H9 (cell line): ENCODE measurements around the gene NUMA1. TPM values are rescaled to one million over a fixed set of nuclear protein-coding genes. Genes with fewer than 3 reads are reported as not detected.

ENCODE experiments used
- DNase-seq: peaks from one replicate; pipeline ENCODE4 v3.0.0-alpha.2; 2017
- H2AFZ ChIP-seq: one replicate; pipeline ENCODE4 v1.6.1; 2013; ENCODE audit warnings: mild to moderate bottlenecking, low read length, control low read depth, moderate library complexity
- H2AK5ac ChIP-seq: 2 replicates; pipeline ENCODE4 v1.6.1; 2013; ENCODE audit warnings: low read length, control low read depth, mixed read lengths; ENCODE audit not compliant: insufficient read length
- H2BK120ac ChIP-seq: one replicate; pipeline ENCODE4 v1.6.1; 2013; ENCODE audit warnings: low read depth, mild to moderate bottlenecking, low read length, control low read depth, inconsistent platforms; ENCODE audit not compliant: poor library complexity, severe bottlenecking
- H2BK12ac ChIP-seq: 2 replicates; pipeline ENCODE4 v1.6.1; 2013; ENCODE audit warnings: low read length, control low read depth, mixed read lengths, low read depth; ENCODE audit not compliant: insufficient read length
- H2BK15ac ChIP-seq: 2 replicates; pipeline ENCODE4 v1.6.1; 2013; ENCODE audit warnings: low read depth, low read length, control low read depth
- H2BK20ac ChIP-seq: one replicate; pipeline ENCODE4 v1.6.1; 2013; ENCODE audit warnings: low read depth, mild to moderate bottlenecking, low read length, control low read depth, inconsistent platforms; ENCODE audit not compliant: poor library complexity, severe bottlenecking
- H2BK5ac ChIP-seq: 2 replicates; pipeline ENCODE4 v1.6.1; 2013; ENCODE audit warnings: low read length, control low read depth, mixed read lengths; ENCODE audit not compliant: insufficient read length
- H3K14ac ChIP-seq: 2 replicates; pipeline ENCODE4 v1.6.1; 2013; ENCODE audit warnings: low read length, control low read depth; ENCODE audit not compliant: insufficient read depth
- H3K18ac ChIP-seq: 2 replicates; pipeline ENCODE4 v1.6.1; 2013; ENCODE audit warnings: low read depth, mild to moderate bottlenecking, mixed read lengths, low read length, control low read depth; ENCODE audit not compliant: insufficient read length
- H3K23ac ChIP-seq: 2 replicates; pipeline ENCODE4 v1.6.1; 2013; ENCODE audit warnings: low read length, control low read depth, mixed read lengths, low read depth; ENCODE audit not compliant: insufficient read length
- H3K23me2 ChIP-seq: 2 replicates; pipeline ENCODE4 v1.6.1; 2013; ENCODE audit warnings: low read depth, mild to moderate bottlenecking, mixed read lengths, low read length, control low read depth; ENCODE audit not compliant: insufficient read length, poor library complexity, severe bottlenecking
- H3K27ac ChIP-seq: 2 replicates; pipeline ENCODE4 v1.5.1; 2013; ENCODE audit warnings: low read length, control low read depth, mixed read lengths, low read depth; ENCODE audit not compliant: insufficient read length
- H3K27me3 ChIP-seq: 2 replicates; pipeline ENCODE4 v1.6.1; 2013; ENCODE audit warnings: low read length, control low read depth, inconsistent platforms; ENCODE audit not compliant: insufficient read depth
- H3K4ac ChIP-seq: 2 replicates; pipeline ENCODE4 v1.6.1; 2013; ENCODE audit warnings: low read depth, mild to moderate bottlenecking, control low read depth, inconsistent platforms, low read length, moderate library complexity
- H3K4me1 ChIP-seq: 2 replicates; pipeline ENCODE4 v1.6.1; 2013; ENCODE audit warnings: low read length, control low read depth, inconsistent platforms; ENCODE audit not compliant: insufficient read depth
- H3K4me2 ChIP-seq: 2 replicates; pipeline ENCODE4 v1.6.1; 2013; ENCODE audit warnings: low read length, control low read depth, mixed read lengths; ENCODE audit not compliant: insufficient read length, insufficient read depth
- H3K56ac ChIP-seq: 2 replicates; pipeline ENCODE4 v1.6.1; 2013; ENCODE audit warnings: low read depth, mild to moderate bottlenecking, mixed read lengths, low read length, control low read depth; ENCODE audit not compliant: insufficient read length
- H3K79me1 ChIP-seq: 2 replicates; pipeline ENCODE4 v1.6.1; 2013; ENCODE audit warnings: low read depth, mild to moderate bottlenecking, moderate library complexity, low read length, control low read depth, inconsistent platforms; ENCODE audit not compliant: insufficient read depth, poor library complexity, severe bottlenecking
- H3K79me2 ChIP-seq: 2 replicates; pipeline ENCODE4 v1.6.1; 2013; ENCODE audit warnings: low read length, control low read depth, inconsistent platforms; ENCODE audit not compliant: insufficient read depth
- H3K9ac ChIP-seq: 2 replicates; pipeline ENCODE4 v1.6.1; 2013; ENCODE audit warnings: low read length, control low read depth, mixed read lengths; ENCODE audit not compliant: insufficient read length; ENCODE audit errors: extremely low read depth
- H3K9me3 ChIP-seq: one replicate; pipeline ENCODE4 v1.6.1; 2013; ENCODE audit warnings: low read depth, low read length, inconsistent platforms; ENCODE audit not compliant: control insufficient read depth
- H3T11ph ChIP-seq: one replicate; pipeline ENCODE4 v1.6.1; 2013; ENCODE audit warnings: mild to moderate bottlenecking, low read length, control low read depth, inconsistent platforms
- H4K20me1 ChIP-seq: one replicate; pipeline ENCODE4 v1.6.1; 2013; ENCODE audit not compliant: control insufficient read depth, insufficient read length, insufficient read depth
- H4K5ac ChIP-seq: 2 replicates; pipeline ENCODE4 v1.6.1; 2013; ENCODE audit warnings: low read depth, mild to moderate bottlenecking, mixed read lengths, low read length, control low read depth; ENCODE audit not compliant: insufficient read length
- H4K8ac ChIP-seq: replicated peaks from 2 replicates; pipeline ENCODE4 v1.6.1; 2013; ENCODE audit warnings: low read length, control low read depth, mixed read lengths, low read depth; ENCODE audit not compliant: insufficient read length
- H4K91ac ChIP-seq: 2 replicates; pipeline ENCODE4 v1.6.1; 2013; ENCODE audit warnings: low read depth, mild to moderate bottlenecking, moderate library complexity, mixed read lengths, low read length, control low read depth; ENCODE audit not compliant: insufficient read length
- H3K27ac Mint-ChIP-seq, 3 experiments: 2 replicates in 2 of 3; 3 replicates in 1 of 3; pipeline ENCODE4 v1.8.0; 2020 to 2021; ENCODE audit warnings: mixed read lengths in 3 of 3, mild to moderate bottlenecking in 1 of 3, moderate library complexity in 1 of 3
- H3K27me3 Mint-ChIP-seq: 2 replicates; pipeline ENCODE4 v1.8.0; 2021; ENCODE audit warnings: low read depth, mild to moderate bottlenecking, moderate library complexity, mixed read lengths
- H3K36me3 Mint-ChIP-seq, 3 experiments: 2 replicates in 2 of 3; 3 replicates in 1 of 3; pipeline ENCODE4 v1.8.0; 2020 to 2021; ENCODE audit warnings: low read depth in 3 of 3, mixed read lengths in 3 of 3; ENCODE audit not compliant: insufficient read depth in 1 of 3
- H3K4me1 Mint-ChIP-seq, 2 experiments: 2 replicates each; pipeline ENCODE4 v1.8.0; 2020; ENCODE audit warnings: mixed read lengths in 2 of 2
- H3K4me3 Mint-ChIP-seq, 2 experiments: 2 replicates in 1 of 2; 3 replicates in 1 of 2; pipeline ENCODE4 v1.8.0; 2020 to 2021; ENCODE audit warnings: mild to moderate bottlenecking in 2 of 2, mixed read lengths in 2 of 2, moderate library complexity in 1 of 2
- H3K9me3 Mint-ChIP-seq, 2 experiments: 2 replicates in 1 of 2; 3 replicates in 1 of 2; pipeline ENCODE4 v1.8.0; 2020; ENCODE audit warnings: mild to moderate bottlenecking in 2 of 2, mixed read lengths in 2 of 2, moderate library complexity in 1 of 2
- CTCF ChIP-seq: fragments of 200-600 bp; sonication (generic); conservative IDR thresholded peaks from 3 replicates; pipeline ENCODE4 v1.8.0; 2021; ENCODE audit warnings: antibody characterized with exemption, mild to moderate bottlenecking
- WGBS: extraction: QIAGEN DNeasy Blood & Tissue Kit; methylation state at CpG from one replicate; pipeline ENCODE4 v1.1.7; 2013; ENCODE audit warnings: missing lambda C conversion rate, low lambda C conversion rate, mixed read lengths; ENCODE audit not compliant: insufficient read length; ENCODE audit errors: extremely low coverage; 5-methylcytosine and 5-hydroxymethylcytosine counted together
- total RNA-seq: library from RNA; stranded (reverse); gene quantifications from 2 replicates; pipeline ENCODE4 v1.2.1, GENCODE V29; 2021

NUMA1 gene
- total RNA-seq, 1 experiment from 2014 or later = 136 TPM

GRCh38 chr11:72001834-72002591 is 78.3 kb downstream of the NUMA1 start:
- WGBS = no CpG with 5 or more reads among the region's 10 CpGs
- Histone ChIP-seq H2AK5ac (no peak overlapping the region), H3K14ac (no peak overlapping the region), H3K9me3 (no peaks in the 10 kb centered on the region), H4K20me1 (peaks cover 2% of the 10 kb centered on the region), H3K27me3 (no peaks in the 10 kb centered on the region), H3K79me2 (no peaks in the 10 kb centered on the region), H2BK12ac (no peak overlapping the region), H3T11ph (no peak overlapping the region), H3K23me2 (no peaks in the 10 kb centered on the region), H3K4me1 (no peaks in the 10 kb centered on the region), H3K4me2 (no peak overlapping the region), H3K79me1 (no peaks in the 10 kb centered on the region), H3K4ac (no peak overlapping the region), H3K23ac (no peak overlapping the region), H2BK5ac (no peak overlapping the region), H2BK15ac (no peak overlapping the region), H4K5ac (no peak overlapping the region), H2AFZ (no peak overlapping the region), H2BK20ac (no peak overlapping the region), H4K91ac (no peak overlapping the region), H3K9ac (no peak overlapping the region), H2BK120ac (no peak overlapping the region), H3K18ac (no peak overlapping the region), H4K8ac (no peak overlapping the region), H3K56ac (no peak overlapping the region), H3K27ac (no peak overlapping the region)
- no peaks in the 10 kb centered on the region for H3K9me3 Mint-ChIP-seq
- H3K27me3 Mint-ChIP-seq = peaks cover 8% of the 10 kb centered on the region; the same call in 1 of the 2 replicates
- TF ChIP-seq CTCF = no peak
- H3K36me3 Mint-ChIP-seq = peaks cover 38 to 69% (median 56%) of the 10 kb centered on the region in 3 experiments; a peak in 6 of 7 replicates
- peaks cover 0 to 7% of the 10 kb centered on the region in 2 experiments; a peak in 1 of 4 replicates for H3K4me1 Mint-ChIP-seq
- no peak for DNase-seq
- H3K27ac Mint-ChIP-seq = peak overlapping the region in 2 of 3 experiments; percentile 9 to 88; a peak in 5 of 7 replicates
- H3K4me3 Mint-ChIP-seq = no peak overlapping the region; a peak in 1 of 5 replicates
